Skeletal muscle satellite cell (primary cell): ENCODE data around the gene CFAP100.

Experiments used
- H3K27me3 ChIP-seq: 2 replicates; pipeline ENCODE4 v1.7.0; 2013; ENCODE audit warnings: low read length; ENCODE audit not compliant: control insufficient read depth, insufficient read depth
- H3K36me3 ChIP-seq: 2 replicates; pipeline ENCODE4 v1.7.0; 2013; ENCODE audit warnings: mild to moderate bottlenecking, control low read depth, low read length; ENCODE audit not compliant: insufficient read depth
- H3K4me1 ChIP-seq: 2 replicates; pipeline ENCODE4 v1.7.0; 2013; ENCODE audit warnings: low read length; ENCODE audit not compliant: control insufficient read depth, insufficient read depth
- H3K4me2 ChIP-seq: 2 replicates; pipeline ENCODE4 v1.7.0; 2013; ENCODE audit warnings: mild to moderate bottlenecking, low read length
- H3K4me3 ChIP-seq: 2 replicates; pipeline ENCODE4 v1.7.0; 2013; ENCODE audit warnings: low read length
- H3K9ac ChIP-seq: 2 replicates; pipeline ENCODE4 v1.7.0; 2013; ENCODE audit warnings: mild to moderate bottlenecking, low read depth, low read length, moderate library complexity
- H3K9me3 ChIP-seq: replicated peaks from 2 replicates; pipeline ENCODE4 v1.7.0; 2013; ENCODE audit warnings: mild to moderate bottlenecking, control low read depth, low read length

Gene CFAP100

GRCh38 chr3:126398423-126399350, 4.0 kb downstream of the CFAP100 start:
- Histone ChIP-seq H3K36me3 (no peaks in the 10 kb centered on the region), H3K4me2 (no peak overlapping the region), H3K27me3 (peaks cover 35% of the 10 kb centered on the region), H3K9ac (no peak overlapping the region), H3K9me3 (no peaks in the 10 kb centered on the region), H3K4me3 (no peak overlapping the region), H3K4me1 (peaks cover 3% of the 10 kb centered on the region)

GRCh38 chr3:126399351-126399735, 4.6 kb downstream of the CFAP100 start:
- Histone ChIP-seq H3K9ac (no peak overlapping the region), H3K27me3 (peaks cover 34% of the 10 kb centered on the region), H3K9me3 (no peaks in the 10 kb centered on the region), H3K4me2 (no peak overlapping the region), H3K4me1 (peaks cover 3% of the 10 kb centered on the region), H3K4me3 (no peak overlapping the region), H3K36me3 (no peaks in the 10 kb centered on the region)

GRCh38 chr3:126399756-126400155, 5.0 kb downstream of the CFAP100 start:
- Histone ChIP-seq H3K9me3 (no peaks in the 10 kb centered on the region), H3K27me3 (peaks cover 30% of the 10 kb centered on the region), H3K4me3 (no peak overlapping the region), H3K4me1 (no peaks in the 10 kb centered on the region), H3K9ac (no peak overlapping the region), H3K36me3 (no peaks in the 10 kb centered on the region), H3K4me2 (no peak overlapping the region)

- H3K9ac ChIP-seq, result no peak overlapping the region
- peaks cover 19% of the 10 kb centered on the region for H3K27me3 ChIP-seq
- no peak overlapping the region for H3K4me2 ChIP-seq
- H3K36me3 ChIP-seq, result no peaks in the 10 kb centered on the region
- H3K9me3 ChIP-seq, result no peaks in the 10 kb centered on the region
- no peaks in the 10 kb centered on the region for H3K4me1 ChIP-seq
- no peak overlapping the region for H3K4me3 ChIP-seq
Observed at GRCh38 chr3:126401611-126402160, 7.0 kb downstream of the CFAP100 start.

- Histone ChIP-seq H3K9me3 (no peaks in the 10 kb centered on the region), H3K27me3 (peaks cover 24% of the 10 kb centered on the region), H3K9ac (no peak overlapping the region), H3K4me3 (no peak overlapping the region), H3K36me3 (no peaks in the 10 kb centered on the region), H3K4me2 (no peak overlapping the region), H3K4me1 (no peaks in the 10 kb centered on the region)
Observed at GRCh38 chr3:126402178-126402577, 7.5 kb downstream of the CFAP100 start.

GRCh38 chr3:126402666-126403302, 8.1 kb downstream of the CFAP100 start:
- Histone ChIP-seq H3K9me3 (no peaks in the 10 kb centered on the region), H3K4me1 (no peaks in the 10 kb centered on the region), H3K36me3 (no peaks in the 10 kb centered on the region), H3K27me3 (peaks cover 29% of the 10 kb centered on the region), H3K4me2 (no peak overlapping the region), H3K9ac (no peak overlapping the region), H3K4me3 (no peak overlapping the region)

- no peaks in the 10 kb centered on the region for H3K4me1 ChIP-seq
- H3K4me2 ChIP-seq, result no peak overlapping the region
- no peaks in the 10 kb centered on the region for H3K9me3 ChIP-seq
- no peak overlapping the region for H3K4me3 ChIP-seq
- H3K36me3 ChIP-seq, result no peaks in the 10 kb centered on the region
- H3K9ac ChIP-seq, result no peak overlapping the region
- peaks cover 56% of the 10 kb centered on the region for H3K27me3 ChIP-seq
Observed at GRCh38 chr3:126406389-126407296, 11.9 kb downstream of the CFAP100 start.

GRCh38 chr3:126407412-126408044, 12.8 kb downstream of the CFAP100 start:
- H3K9ac ChIP-seq, result no peak overlapping the region
- H3K4me1 ChIP-seq, result no peaks in the 10 kb centered on the region
- peaks cover 57% of the 10 kb centered on the region for H3K27me3 ChIP-seq
- no peaks in the 10 kb centered on the region for H3K36me3 ChIP-seq
- no peaks in the 10 kb centered on the region for H3K9me3 ChIP-seq
- H3K4me2 ChIP-seq, result no peak overlapping the region
- H3K4me3 ChIP-seq, result no peak overlapping the region

GRCh38 chr3:126408099-126408498, 13.4 kb downstream of the CFAP100 start:
- Histone ChIP-seq H3K9ac (no peak overlapping the region), H3K27me3 (peaks cover 63% of the 10 kb centered on the region), H3K36me3 (no peaks in the 10 kb centered on the region)

GRCh38 chr3:126412841-126413692, 18.4 kb downstream of the CFAP100 start:
- Histone ChIP-seq H3K9ac (no peak overlapping the region), H3K4me1 (no peaks in the 10 kb centered on the region), H3K4me3 (no peak overlapping the region), H3K9me3 (no peaks in the 10 kb centered on the region), H3K4me2 (no peak overlapping the region), H3K36me3 (no peaks in the 10 kb centered on the region), H3K27me3 (peaks cover 84% of the 10 kb centered on the region)

More at GRCh38 chr3:126408099-126408498, 13.4 kb downstream of the CFAP100 start:
- H3K4me3 ChIP-seq, result no peak overlapping the region
- no peaks in the 10 kb centered on the region for H3K4me1 ChIP-seq
- H3K4me2 ChIP-seq, result no peak overlapping the region
- no peaks in the 10 kb centered on the region for H3K9me3 ChIP-seq
